ENCODE data around the gene ERVFRD-1.
"Not testable (repeated sequence)": the region's sequence is repeated elsewhere in the genome, so short reads cannot be mapped to it uniquely, and the experiment has no call there.

The ERVFRD-1 gene

DNA sequence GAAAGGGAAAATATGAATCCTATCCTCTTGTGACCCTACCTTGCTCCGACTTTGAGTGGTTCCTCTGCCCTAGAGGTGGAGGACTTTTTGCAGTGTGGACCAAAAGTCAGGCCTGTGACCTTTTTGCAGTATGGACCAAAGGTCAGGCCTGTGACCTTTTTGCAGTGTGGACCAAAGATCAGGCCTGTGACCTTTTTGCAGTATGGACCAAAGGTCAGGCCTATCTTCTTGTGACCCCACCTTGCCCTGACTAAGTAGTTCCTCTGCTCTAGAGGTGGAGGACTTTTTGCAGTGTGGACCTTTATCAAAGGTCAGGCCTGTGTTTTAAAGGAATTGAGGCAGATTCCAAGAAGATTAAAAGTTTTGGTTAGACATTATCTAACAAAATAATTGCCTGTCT, 10.9 kb upstream of the ERVFRD-1 start:
- no peak for TF ChIP-seq CTCF (IDR thresholded peaks at IDR 0.05; ENCODE audit: unreplicated experiment in 3 of 3)
- Mint-ChIP-seq H3K27me3 (ENCODE audit: low read depth) (no peaks in the 10 kb centered on the region), H3K27ac (no peak overlapping the region), H3K36me3 (ENCODE audit: low read depth) (peaks cover 18% of the 10 kb centered on the region), H3K4me3 (no peak overlapping the region), H3K4me1 (peaks cover 27% of the 10 kb centered on the region), H3K9me3 (no peaks in the 10 kb centered on the region)

DNA sequence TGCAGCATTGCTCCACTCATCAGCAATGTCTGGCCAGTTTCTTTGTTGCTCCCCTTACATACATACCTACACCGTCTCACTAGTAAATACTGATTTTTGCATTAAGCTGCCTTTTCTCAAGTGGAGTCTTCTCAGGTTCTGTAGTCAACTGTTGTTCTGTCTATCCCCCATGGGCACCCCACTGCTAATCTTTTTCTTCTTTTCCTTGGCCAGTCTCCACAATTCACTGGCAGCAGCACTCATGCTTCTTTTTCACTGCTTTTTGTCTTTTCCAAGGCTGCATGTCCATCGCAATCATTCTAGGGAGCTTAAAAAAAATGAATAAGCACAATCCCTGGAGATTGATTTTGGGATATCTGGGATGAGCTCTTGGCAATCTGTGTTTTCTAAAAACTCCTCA, 10.3 kb upstream of the ERVFRD-1 start:
- H3K36me3 Mint-ChIP-seq (ENCODE audit: low read depth), result peaks cover 15% of the 10 kb centered on the region
- no peak overlapping the region for H3K4me3 Mint-ChIP-seq
- H3K4me1 Mint-ChIP-seq, result peaks cover 27% of the 10 kb centered on the region
- H3K27me3 Mint-ChIP-seq (ENCODE audit: low read depth), result no peaks in the 10 kb centered on the region
- no peak overlapping the region for H3K27ac Mint-ChIP-seq
- TF ChIP-seq CTCF (IDR thresholded peaks at IDR 0.05; ENCODE audit: unreplicated experiment in 3 of 3), result no peak
- no peaks in the 10 kb centered on the region for H3K9me3 Mint-ChIP-seq

DNA sequence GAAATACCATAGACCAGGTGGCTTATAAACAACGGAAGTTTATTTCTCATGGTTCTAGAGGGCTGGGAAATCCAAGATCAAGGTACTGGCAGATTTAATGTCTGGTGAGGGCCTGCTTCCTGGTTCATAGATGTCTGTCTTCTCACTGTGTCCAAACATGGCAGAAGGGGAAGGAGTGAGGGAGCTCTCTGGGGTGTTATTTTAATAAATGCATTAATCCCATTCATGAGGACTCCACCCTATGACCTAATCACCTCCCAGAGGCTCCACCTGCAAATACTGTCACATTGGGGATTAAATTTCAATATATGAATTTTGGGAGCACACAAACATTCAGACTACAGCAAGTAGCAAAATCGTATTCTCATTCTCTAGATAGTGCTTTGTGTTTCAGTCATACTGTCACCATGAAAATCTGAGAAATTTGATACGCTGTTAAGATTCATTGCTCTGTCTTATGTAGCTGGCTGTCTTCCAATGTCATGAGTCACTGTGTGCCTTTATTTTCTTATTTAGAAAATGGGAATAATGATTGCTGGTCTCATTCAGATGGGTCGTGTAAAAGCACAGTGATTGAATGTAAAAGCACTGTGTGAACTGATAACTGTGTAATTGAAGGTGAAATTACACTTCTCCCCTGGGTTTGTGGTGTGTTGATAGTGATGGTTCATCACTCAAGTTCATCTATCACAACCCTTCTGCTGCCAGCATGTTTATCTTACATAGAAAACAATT, 8.9 kb upstream of the ERVFRD-1 start:
- Mint-ChIP-seq H3K4me3 (no peak overlapping the region), H3K27ac (no peak overlapping the region), H3K4me1 (peaks cover 27% of the 10 kb centered on the region), H3K36me3 (ENCODE audit: low read depth) (peaks cover 5% of the 10 kb centered on the region), H3K27me3 (ENCODE audit: low read depth) (no peaks in the 10 kb centered on the region), H3K9me3 (no peaks in the 10 kb centered on the region)
- no peak for TF ChIP-seq CTCF (IDR thresholded peaks at IDR 0.05; ENCODE audit: unreplicated experiment in 3 of 3)

DNA sequence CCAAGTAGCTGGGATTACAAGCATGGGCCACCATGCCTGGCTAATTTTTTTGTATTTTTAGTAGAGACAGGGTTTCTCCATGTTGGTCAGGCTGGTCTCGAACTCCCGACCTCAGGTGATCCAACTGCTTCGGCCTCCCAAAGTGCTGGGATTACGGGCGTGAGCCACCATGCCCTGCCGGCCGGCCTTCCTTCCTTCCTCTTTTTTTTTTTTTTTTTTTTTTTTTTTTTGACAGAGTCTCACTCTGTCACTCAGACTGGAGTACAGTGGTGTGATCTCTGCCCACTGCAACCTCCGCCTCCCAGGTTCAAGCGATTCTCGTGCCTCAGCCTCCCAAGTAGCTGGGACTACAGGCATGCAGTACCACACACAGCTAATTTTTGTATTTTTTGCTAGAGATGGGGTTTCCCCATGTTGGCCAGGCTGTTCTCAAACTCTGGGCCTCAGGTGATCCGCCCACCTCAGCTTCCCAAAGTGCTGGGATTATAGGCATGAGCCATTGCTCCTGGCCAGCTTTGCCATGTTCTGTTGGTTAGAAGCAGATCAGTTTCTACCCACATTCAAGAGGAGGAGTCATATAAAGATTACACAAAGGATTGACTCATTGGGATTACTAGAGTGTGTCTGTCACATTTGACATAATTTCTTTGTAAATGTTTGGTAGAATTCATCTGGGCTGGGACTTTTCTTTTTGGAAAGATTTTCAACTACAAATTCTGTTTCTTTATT, 4.4 kb upstream of the ERVFRD-1 start:
- not testable (repeated sequence) for H3K4me3 Mint-ChIP-seq; H3K9me3 Mint-ChIP-seq; H3K36me3 Mint-ChIP-seq (ENCODE audit: low read depth); H3K27me3 Mint-ChIP-seq (ENCODE audit: low read depth); H3K27ac Mint-ChIP-seq
- peaks cover 15% of the 10 kb centered on the region for H3K4me1 Mint-ChIP-seq

DNA sequence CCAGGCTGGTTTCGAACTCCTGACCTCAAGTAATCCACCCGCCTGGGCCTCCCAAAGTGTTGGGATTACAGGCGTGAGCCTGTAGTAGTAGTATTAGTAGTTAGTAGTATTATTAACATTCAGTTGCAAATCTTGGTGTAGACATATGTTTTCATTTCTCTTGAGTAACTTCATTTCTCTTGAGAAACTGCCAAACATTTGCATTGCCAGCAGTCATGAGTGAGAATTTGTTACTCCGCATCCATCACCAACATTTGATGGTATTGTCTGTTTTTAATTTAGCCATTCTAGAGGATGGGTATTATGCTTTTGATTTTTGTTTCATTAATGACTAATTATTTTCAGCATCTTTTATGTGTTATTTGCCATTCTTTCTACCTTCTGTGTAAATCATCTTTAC, 1.5 kb upstream of the ERVFRD-1 start:
- H3K4me1 Mint-ChIP-seq, result no peaks in the 10 kb centered on the region
- TF ChIP-seq CTCF (IDR thresholded peaks at IDR 0.05; ENCODE audit: unreplicated experiment in 3 of 3), result no peak
- no peaks in the 10 kb centered on the region for H3K27me3 Mint-ChIP-seq (ENCODE audit: low read depth)
- no peaks in the 10 kb centered on the region for H3K9me3 Mint-ChIP-seq
- H3K36me3 Mint-ChIP-seq (ENCODE audit: low read depth), result peaks cover 12% of the 10 kb centered on the region
- H3K27ac Mint-ChIP-seq, result no peak overlapping the region
- H3K4me3 Mint-ChIP-seq, result no peak overlapping the region

DNA sequence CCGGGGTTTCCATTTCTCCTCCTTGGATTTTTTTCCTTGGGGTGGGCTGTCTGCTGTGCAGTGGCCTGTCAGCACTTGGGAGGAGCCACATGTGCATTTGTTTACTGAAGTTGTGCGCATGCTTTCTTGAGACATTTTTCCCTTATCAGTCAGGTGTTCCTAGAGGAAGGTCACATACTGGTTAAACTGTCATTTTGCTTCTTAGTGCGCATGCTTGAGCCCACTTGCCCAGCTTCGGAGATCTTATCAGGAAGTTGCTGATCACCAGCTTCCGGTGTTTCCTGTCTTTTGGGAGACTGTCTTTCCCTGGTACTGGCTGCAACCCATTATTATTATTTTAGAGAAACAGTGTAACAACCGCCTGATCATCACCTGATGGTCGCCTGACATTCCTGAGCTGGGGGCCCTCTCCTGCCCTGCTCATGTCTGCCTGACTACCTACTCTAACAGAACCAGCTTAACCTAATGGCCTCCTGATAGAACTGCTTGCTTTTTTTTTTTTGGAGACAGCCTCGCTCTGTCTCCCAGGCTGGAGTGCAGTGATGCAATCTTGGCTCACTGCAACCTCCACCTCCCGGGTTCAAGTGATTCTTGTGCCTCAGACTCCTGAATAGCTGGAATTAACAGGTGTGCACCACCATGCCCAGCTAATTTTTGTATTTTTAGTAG, 378 bp upstream of the ERVFRD-1 start:
- Mint-ChIP-seq H3K4me3 (no peak overlapping the region), H3K27me3 (ENCODE audit: low read depth) (no peaks in the 10 kb centered on the region), H3K36me3 (ENCODE audit: low read depth) (peaks cover 21% of the 10 kb centered on the region), H3K4me1 (no peaks in the 10 kb centered on the region), H3K27ac (no peak overlapping the region), H3K9me3 (no peaks in the 10 kb centered on the region)
- TF ChIP-seq CTCF (IDR thresholded peaks at IDR 0.05; ENCODE audit: unreplicated experiment in 3 of 3), result no peak
